NOMO-1 treated with dmso at 0.1 percent for 144 hours (cell line): ENCODE data around the gene PXDN.
"Not testable (repeated sequence)": the region's sequence is repeated elsewhere in the genome, so short reads cannot be mapped to it uniquely, and the experiment has no call there.

Experiments used
- DNase-seq: peaks from one replicate; lab custom pipeline; 2025; ENCODE audit not compliant: unreplicated experiment; lab: John Stamatoyannopoulos, UW

The PXDN gene

DNA sequence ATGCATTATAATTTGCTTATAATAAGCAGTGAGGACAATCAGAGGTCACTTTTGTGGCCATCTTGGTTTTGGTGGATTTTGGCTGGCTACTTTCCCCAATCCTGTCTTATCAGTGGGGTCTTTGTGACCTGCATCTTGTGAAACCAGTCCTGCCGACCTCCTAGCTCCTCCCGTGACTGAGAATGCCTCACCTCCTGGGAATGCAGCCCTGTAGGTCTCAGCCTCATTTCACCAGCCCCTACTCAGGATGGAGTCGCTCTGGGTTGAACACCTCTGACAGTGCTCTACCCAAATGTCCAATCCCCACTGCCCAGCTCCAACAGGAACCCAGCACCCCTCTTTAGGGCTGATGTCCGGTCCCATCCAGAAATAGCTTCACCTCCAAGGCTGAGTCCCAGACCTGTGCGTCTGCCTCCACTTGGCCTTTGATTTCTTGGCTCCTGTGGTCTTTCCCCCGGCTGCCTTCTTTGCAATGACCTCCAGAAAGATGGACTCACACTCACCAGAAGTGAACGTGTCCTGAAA lies 31.3 kb upstream of the PXDN start:
- no peak for DNase-seq

DNA sequence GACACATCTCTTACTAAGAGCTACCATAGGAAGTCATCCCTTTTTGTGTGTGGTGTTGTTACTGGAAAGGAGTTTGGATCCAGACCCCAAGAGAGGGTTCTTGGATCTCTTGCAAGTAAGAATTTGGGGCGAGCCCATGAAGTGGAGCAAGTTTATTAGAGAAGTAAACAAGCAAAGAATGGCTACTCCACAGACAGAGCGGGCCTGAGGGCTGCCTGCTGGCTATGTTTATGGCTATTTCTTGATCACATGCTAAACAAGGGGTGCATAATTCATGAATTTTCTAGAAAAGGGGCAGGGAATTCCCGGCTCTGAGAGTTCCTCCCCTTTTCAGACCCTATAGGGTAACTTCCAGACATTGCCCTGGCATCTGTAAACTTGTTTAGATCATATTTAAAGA lies 30.6 kb upstream of the PXDN start:
- DNase-seq, result no peak

DNA sequence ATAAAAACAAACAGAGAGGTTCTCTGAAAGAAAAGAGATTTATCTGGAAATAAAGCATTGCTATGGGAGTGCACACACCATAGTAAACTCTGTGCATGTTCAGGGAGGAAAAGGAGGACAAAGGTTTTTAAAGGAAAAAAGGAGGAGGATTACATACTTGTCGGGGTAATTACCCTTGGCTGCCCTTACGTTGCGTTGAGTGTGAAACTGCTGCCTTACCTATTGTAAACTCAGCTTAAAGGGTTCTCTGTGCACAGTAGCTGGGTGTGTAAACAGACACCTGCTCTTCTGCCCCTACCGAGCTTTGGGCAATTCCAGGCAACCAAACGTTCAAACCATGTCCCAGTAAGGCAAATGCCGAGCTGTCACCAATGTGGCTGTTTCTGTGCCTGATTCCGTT lies 29.6 kb upstream of the PXDN start:
- DNase-seq, result no peak

DNA sequence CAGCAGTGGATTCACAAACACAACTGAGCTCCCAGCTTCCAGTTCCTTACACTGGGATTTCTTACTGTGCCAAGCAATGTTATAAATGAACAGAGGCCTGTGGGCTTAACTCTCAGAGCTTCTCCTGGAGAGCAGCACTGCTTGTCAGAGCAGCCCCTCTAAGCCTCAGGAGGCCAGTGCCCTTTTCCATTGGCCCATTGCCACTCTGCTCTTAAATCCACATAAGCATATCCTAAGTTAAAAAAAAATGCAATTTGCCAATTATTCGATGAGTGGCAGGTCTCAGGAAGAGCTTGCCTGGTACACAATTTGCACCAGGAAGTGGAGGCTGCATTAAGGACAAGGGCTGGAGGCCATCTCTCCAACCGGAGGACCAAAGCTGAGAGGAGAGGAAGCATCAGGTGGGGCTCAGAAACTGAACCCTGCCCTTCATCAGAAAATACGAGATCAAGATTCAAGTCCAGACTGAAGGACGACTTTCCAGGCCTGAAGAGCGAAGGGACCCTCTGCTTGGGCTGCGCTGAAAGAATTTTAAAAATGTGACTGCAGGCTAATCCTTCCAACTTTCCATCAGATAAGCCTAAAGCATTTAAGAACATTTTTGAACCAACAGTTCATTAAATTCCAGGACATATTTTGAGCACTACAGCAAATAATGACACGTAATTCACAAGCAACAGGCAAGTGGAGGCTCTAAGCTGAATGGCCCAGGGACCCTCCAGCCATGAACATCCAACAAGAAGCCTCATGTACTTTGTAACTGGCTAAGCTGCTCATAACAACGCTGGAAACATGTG lies 28.4 kb upstream of the PXDN start:
- DNase-seq, result no peak

DNA sequence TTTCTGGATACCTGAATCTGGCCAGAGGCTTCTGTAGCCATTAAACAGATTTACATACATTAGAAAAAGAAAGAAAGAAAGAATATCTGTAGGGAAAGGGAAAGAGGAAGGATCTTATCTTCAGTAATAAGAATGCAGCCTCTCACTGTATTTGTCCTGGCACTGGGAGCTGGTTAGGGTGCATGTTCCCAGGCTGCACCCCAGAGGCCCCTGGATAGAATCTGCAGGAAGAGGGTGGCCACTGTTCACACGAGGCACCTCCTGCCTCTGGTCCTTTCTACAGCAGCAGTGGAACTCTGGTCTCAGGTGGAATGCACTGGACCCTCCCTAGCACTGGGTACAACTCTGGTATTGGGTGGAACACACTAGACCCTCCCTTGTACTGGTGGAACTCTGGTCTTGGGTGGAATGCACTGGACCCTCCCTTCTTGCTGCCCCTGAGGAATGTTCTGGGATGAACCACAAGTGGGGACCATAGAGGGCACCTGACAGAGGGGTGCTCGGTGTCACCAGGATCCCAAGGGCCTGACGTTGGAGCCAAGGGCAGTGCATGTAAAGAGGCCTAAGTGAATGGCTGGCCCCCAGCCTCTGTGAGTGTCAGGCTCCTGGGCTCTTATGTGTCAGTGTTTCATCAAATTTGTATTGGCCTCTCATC lies 27.4 kb upstream of the PXDN start:
- DNase-seq, result no peak

DNA sequence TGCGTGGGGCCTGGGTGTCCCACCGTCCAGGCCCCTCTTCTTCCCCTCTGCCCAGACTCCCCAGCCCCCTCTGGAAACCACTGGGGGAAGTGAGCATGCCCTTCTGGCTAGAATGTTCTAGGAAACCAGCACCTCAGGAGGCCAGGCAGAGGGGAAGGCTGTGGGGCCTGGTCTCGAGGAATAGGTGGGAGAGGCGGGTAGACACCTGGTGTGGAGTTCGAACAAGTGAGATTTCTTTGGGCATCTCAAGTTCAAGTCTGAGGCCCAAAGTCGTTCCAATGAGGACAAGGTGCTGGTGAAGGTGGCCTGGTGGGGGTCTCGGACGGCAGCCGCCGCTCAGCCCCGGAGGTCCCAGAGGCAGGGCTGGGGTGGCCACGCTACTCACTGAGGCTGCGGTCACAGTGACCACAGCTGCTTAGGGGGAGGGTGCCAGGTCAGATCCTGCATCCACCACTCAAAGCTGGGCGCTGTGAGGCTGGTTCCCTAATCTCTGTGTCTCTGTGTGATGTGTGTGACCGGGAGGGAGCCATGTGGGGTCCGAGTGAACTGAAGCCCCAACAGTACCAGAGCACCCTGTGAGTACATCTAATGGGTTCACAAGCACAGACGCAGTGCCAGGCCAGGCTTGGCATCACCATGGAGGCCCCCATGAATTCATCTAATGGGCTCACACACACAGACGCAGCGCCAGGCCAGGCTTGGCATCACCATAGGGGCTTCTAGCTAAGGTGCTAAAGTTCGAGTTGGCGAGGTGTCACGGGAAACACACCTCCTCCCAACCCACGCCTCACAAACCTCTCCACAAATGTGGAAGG lies 26.5 kb upstream of the PXDN start:
- DNase-seq, result no peak

DNA sequence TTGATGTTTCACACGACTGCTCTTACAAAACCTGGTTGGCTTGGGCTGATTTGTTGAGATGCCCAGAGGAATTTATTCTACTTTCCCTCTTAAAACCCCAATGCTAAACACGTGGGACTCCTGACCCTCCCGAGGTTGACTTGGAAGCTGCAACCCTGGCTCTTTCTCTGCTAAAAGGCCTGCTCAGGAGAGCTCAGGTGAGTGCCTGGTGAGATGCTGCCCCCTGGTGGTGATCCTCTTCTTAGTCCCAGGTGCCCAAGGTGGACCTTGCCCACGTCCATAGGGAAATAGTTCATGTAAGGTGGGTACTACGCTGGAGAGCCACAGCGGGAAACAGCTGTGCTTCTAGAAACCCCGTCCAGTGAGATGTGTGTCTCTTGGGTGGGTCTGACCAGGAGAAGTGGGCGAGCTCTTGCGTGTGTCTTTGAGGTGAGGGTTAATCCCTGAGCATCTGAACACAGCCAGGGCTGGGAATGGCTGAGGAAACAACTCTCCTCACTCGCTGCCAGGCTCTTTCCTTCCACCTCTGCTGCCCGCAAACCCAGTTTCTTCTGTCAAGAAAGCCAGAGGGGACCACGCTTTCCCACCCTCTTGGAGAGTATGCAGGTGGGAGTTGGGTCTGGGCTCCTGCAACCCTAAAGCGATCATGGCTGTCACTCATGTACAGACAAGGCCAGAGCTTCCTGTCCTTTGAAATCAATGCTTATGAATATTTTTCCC lies 25.5 kb upstream of the PXDN start:
- DNase-seq, result no peak

DNA sequence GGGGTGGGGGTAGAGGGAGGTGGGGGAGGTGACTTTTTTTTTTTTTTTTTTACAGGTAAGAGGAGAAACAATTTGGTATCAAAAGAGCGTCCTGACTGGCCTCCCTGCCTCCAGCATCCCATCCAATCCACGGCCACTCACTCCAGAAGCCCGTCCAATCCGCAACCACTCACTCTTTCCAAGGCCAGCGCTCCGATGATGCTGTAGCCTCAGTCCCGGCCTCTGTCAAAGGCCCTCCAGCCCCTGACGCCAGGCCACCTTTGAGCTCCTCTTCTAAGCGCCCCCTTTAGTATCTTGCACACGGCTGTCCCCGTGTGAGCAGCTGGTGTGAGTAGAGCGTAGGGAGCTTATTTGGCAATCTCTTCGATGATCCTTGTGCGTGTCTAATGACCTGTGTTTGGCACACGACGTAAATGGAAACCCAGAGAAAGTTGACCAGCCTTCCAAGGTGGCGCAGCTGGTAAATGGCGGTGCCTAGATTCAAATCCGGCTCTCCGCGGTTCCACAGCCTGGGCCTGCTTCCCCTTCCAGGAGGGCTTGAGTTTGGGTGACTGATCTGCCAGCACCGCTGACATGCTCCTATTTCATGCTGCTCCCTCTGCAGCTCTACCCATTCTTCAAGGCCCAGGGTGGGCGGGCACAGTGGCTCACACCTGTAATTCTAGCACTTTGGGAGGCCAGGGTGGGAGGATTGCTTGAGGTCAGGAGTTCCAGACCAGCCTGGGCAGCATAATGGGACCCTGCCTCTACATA lies 23.8 kb upstream of the PXDN start:
- no peak for DNase-seq

DNA sequence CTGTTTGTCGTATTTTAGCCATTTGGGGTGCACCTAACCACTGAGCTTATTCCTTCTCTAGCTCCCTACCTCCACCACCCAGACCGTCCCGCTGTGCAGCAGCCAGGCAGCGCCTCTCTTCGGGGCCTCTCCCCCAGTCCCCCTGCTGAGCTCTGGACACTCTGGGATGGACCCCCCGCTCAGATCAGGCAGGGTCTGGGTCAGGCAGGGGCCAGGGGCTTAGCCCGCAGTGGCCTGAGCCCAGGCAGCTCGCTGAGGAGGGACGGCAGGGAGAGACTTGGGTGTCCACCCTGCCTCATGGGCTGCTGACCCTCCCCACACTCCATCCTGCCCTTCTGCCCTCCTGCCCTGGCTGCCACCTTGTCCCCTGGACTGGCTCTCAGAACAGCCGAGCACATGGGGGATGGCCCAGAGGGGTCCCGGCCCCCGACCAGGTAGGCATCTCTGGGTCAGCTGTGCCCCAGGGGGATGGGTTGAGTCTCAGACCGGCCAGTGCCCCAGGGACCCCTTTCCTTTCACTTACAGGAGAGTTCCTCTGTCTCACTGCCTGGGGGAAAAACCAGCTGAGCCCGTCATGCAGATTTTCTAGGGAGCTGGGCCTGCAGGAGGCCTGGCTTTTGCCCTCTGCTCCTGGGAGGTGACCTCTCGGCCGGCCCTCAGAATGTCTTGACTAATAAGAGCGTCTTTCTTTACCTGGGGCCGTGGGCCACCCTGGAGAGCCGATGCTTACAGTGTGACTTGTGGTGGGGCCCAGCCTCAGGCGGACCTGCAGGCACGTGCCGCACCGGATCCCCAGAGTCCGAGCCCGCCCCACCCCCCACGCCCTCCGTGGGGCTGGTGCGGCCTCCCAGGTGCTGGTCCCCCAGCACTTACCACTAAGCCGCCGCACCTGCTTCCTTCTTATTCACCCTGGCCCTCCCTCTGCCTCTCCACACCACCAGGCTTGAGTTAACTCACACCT lies 22.8 kb upstream of the PXDN start:
- DNase-seq, result no peak

DNA sequence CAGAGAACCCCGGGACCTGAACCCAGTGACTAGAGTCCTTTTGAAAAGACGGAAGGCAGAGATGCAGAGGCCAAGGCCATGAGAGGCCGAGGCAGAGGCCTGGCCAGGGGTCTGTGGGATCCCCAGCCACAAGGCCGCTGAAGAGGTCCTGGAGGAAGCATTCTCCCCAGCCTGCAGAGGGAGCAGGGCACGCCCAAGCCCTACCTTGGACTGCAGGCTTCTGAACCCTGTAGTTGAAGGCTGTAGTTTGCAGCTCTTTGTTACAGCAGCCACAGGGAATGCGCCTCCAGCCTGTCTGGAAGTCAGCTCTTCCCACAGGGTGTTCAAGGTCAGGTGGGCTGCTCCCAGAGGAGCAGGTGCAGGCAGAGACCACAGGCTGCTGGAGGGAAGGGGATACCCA lies 22.1 kb upstream of the PXDN start:
- DNase-seq, result no peak

DNA sequence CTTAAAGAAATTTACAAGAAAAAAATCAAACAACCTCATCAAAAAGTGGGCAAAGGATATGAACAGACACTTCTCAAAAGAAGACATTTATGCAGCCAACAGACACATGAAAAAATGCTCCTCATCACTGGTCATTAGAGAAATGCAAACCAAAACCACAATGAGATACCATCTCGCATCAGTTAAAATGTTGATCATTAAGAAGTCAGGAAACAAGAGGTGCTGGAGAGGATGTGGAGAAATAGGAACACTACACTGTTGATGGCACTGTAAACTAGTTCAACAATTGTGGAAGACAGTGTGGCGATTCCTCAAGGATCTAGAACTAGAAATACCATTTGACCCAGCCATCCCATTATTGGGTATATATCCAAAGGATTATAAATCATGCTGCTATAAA lies 20.9 kb upstream of the PXDN start:
- not testable (repeated sequence) for DNase-seq

DNA sequence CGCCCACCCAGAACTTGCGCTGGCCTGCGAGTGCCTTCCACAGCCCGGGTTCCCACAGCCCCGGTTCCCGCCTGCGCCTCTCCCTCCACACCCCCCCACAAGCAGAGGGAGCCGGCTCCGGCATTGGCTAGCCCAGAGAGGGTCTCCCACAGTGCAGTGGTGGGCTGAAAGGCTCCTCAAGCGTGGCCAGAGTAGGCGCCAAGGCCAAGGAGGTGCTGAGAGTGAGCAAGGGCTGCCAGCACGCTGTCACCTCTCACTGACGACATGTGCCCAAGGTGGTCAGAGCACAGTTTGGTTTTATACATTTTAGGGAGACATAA lies 15.3 kb upstream of the PXDN start:
- no peak for DNase-seq

DNA sequence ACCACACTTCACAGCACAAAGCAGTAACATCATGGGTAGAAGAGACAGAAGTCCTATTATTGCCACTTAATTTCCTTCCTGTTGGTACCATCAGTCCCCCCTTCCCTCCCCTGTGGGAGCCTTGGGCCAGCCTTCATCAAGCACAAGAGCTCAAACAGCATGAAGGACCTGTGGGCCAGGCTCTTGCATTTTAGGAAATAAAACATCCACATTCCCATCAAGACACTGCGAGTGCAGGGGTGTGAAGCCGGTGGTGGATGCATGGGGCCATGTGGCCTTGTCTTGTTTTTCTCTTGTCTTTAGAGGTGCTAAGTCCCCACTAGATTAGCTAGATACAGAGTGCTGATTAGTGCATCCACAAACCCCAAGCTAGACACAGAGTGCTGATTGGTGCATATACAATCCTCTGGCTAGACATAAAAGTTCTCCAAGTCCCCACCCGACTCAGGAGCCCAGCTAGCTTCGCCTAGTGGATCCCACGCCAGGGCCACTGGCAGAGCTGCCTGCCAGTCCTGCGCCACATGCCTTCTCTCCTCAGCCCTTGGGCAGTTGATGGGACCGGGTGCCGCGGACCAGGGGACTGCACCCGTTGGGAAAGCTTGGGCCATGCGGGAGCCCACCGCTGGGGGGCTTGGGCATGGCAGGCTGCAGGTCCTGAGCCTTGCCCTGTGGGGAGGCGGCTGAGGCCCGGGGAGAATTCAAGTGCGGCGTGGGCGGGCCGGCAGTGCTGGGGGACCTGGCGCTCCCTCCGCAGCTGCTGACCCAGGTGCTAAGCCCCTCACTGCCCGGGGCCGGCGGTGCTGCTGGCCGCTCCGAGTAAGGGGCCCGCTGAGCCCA lies 14.7 kb upstream of the PXDN start:
- no peak for DNase-seq

DNA sequence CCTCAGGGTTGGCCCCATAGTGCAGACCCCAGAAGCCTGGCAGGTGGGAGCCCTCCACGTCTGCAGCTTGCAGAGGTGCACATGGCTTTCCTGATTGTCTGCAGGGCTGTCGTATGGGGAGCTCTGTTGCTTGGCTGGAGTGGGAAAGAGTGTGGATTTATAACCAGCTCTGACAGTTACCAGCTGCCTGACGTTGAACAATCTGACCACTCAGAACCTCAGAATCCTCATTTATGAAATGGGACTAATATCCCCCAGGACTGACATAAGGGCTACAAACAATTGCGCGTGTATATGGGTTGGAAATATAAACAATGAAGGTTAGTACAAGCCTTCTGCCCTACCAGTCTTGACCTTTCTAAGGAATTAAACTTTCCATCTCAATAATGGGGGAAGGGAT lies 13.9 kb upstream of the PXDN start:
- DNase-seq, result no peak

DNA sequence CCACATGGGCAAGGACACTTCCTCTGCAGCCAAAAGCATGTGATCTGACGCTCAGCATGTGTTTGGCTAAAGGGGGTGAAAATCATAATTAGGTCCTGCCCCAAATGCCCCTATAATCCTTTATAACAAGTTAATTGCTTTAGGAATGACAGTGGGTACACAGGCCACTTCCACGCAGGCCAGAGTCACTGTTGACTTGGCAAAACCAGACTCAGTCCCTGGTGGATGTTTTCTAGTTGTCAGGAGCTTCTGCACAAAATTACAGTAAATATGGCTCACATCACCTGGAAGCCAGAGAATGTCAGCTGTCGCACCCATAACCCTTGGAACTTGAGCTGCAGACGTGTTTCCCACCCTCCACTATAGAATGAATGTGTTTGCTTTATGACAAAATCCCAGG lies 13.3 kb upstream of the PXDN start:
- DNase-seq, result no peak

DNA sequence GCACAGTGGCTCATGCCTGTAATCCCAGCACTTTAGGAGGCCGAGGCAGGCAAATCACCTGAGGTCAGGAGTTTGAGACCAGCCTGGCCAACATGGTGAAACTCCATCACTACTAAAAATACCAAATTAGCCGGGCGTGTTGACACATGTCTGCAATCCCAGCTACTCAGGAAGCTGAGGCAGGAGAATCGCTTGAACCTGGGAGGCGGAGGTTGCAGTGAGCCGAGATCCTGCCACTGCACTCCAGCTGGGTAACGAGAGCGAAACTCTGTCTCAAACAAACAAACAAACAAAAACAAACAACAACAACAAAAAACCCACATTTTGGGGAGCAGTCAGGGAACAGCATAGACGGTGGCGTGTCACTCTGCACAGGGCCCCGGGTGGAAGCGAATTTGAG lies 12.8 kb upstream of the PXDN start:
- not testable (repeated sequence) for DNase-seq

DNA sequence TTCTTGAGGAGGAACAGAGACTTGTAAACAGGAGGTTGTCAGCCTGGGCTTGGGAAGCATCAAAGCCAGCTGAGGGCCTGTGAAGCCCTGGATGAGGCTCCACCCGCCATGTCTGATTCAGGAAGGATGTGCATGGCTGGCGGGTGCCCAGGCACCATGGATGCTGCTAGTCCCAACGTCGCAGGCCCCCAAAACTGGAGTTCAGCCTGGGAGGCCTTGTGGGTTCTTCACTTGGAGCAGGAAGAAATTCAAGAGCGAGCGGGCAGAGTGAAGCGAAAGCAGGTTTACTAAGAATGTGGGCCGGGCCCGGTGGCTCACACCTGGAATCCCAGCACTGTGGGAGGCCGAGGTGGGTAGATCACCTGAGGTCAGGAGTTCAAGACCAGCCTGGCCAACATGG lies 12.1 kb upstream of the PXDN start:
- DNase-seq, result no peak

DNA sequence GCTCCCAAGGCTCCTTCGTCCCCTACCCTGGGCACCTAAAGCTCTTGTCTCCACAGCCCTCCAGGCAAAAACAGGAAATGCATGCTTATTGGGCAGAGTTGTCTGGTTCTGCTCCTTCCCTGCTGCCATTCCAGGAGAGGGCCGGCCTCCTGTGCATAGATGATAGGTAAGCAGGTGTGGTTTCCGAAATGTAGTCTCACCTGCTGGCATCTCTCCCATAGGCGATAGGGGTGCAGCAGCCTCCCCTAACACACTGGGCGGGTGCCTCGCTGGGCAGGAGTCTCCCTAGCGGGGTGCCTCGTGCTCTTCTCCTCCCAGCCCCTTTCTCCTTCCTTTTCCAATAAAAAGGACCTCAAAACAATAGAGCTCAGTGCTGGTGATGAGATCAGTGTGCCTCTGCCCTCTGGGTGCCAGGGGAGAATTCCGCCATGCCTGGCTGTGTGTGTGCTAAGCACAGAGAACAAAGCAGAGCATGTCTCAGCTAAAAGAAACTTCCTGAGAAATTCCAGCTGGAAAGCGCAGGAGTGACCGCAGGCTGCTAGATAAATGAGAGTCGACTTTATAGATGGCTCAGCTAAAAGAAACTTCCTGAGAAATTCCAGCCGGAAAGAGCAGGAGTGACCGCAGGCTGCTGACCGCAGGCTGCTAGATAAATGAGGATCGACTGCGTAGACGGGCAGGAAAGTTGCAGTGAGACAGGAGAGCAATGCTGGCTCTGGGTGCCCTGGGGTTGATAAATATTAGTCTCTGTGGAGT lies 11.3 kb upstream of the PXDN start:
- DNase-seq, result no peak
